Activated naive CD4-positive, alpha-beta T cell treated with anti-CD3 and anti-CD28 coated beads, Interleukin-2, amount 10 ng/mL, durations not matched to agents 7 days and 5 days (primary cell): ENCODE data around the gene DEFB121.
"Not testable (repeated sequence)": the region's sequence is repeated elsewhere in the genome, so short reads cannot be mapped to it uniquely, and the experiment has no call there.

ENCODE experiments used
- CTCF ChIA-PET: fragments of 350-600 bp; sonication (Branson Sonifier 250); formaldehyde crosslinking; loops from one replicate; lab custom pipeline; 2021; ENCODE audit warnings: antibody characterized with exemption; lab: Charles Lee
- DNase-seq: peaks from one replicate; pipeline ENCODE4 v3.0.0-alpha.2; 2020
- H3K27ac Mint-ChIP-seq: one replicate; pipeline ENCODE4 v1.8.0; 2021; ENCODE audit warnings: mild to moderate bottlenecking, moderate library complexity, mixed read lengths
- H3K27me3 Mint-ChIP-seq: one replicate; pipeline ENCODE4 v1.8.0; 2021; ENCODE audit warnings: mild to moderate bottlenecking, mixed read lengths
- H3K36me3 Mint-ChIP-seq: one replicate; pipeline ENCODE4 v1.8.0; 2021; ENCODE audit warnings: mixed read lengths
- H3K4me1 Mint-ChIP-seq: one replicate; pipeline ENCODE4 v1.8.0; 2021; ENCODE audit warnings: mixed read lengths
- H3K4me3 Mint-ChIP-seq: one replicate; pipeline ENCODE4 v1.8.0; 2021; ENCODE audit warnings: mild to moderate bottlenecking, moderate library complexity, mixed read lengths
- H3K9me3 Mint-ChIP-seq: one replicate; pipeline ENCODE4 v1.8.0; 2021; ENCODE audit warnings: mixed read lengths

Gene DEFB121

DNA sequence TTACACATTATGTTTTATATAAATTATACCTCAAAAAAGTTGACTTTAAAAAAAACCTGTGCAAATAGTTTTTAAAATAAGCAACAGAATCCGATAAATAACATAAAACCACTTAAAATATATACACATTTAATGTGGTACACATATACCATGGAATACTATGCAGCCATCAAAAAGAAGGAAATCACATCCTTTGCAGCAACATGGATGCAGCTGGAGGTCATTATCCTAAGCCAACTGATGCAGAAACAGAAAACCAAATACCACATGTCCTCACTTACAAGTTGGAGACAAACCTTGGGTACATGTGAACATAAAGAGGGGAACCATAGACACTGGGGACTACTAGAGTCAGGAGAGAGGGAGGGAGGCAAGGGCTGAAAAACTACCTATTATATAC, 4.0 kb upstream of the DEFB121 start:
- H3K36me3 Mint-ChIP-seq = no peaks in the 10 kb centered on the region
- H3K27ac Mint-ChIP-seq = no peak overlapping the region
- H3K4me1 Mint-ChIP-seq = no peaks in the 10 kb centered on the region
- peaks cover 8% of the 10 kb centered on the region for H3K27me3 Mint-ChIP-seq
- CTCF ChIA-PET = no interaction called here
- H3K4me3 Mint-ChIP-seq = no peak overlapping the region
- no peak for DNase-seq
- no peaks in the 10 kb centered on the region for H3K9me3 Mint-ChIP-seq

DNA sequence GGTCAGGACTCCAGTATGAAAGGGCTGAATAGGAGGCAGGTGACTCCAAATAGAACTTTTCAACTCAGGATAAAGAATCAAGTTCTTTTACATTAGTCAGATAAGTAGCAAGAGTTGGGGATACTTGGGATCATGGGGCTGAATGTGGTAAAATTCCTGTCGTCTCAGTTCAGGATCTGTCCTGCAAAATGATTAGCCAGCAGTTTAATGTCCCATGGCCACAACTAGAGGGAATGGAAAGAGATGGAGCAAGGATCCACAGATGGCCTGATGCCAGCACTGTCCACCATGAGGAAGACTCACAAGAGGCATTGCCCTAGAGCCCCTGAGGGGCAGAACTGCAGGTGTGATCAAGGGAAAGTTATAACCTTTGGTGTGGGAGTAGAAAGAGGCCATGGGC, 2.1 kb downstream of the DEFB121 start:
- Mint-ChIP-seq H3K36me3 (no peaks in the 10 kb centered on the region), H3K27me3 (peaks cover 4% of the 10 kb centered on the region), H3K9me3 (no peaks in the 10 kb centered on the region), H3K27ac (no peak overlapping the region), H3K4me3 (no peak overlapping the region), H3K4me1 (no peaks in the 10 kb centered on the region)
- no peak for DNase-seq
- CTCF ChIA-PET = no interaction called here

DNA sequence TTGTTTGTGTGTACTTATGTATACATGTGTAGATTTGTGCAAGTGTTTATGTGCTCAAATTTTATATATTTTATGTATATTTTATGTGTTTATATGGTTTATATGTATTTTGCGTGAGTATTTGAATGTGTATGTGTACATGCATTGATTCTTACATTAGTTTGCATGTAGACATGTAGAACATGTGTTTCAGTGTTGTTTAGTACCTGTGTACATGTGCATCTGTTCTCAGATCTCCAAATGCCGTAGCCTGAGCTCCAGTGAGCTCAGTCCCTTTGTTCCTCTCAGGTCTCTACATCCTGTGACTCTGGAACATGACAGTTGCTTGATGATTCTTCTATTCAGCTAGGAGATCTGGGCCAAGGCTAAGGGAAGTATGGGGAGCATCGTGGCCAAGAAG, 11.1 kb downstream of the DEFB121 start:
- Mint-ChIP-seq H3K27ac (no peak overlapping the region), H3K4me3 (no peak overlapping the region), H3K27me3 (peaks cover 3% of the 10 kb centered on the region), H3K36me3 (no peaks in the 10 kb centered on the region), H3K9me3 (no peaks in the 10 kb centered on the region), H3K4me1 (no peaks in the 10 kb centered on the region)
- CTCF ChIA-PET = no interaction called here
- no peak for DNase-seq

DNA sequence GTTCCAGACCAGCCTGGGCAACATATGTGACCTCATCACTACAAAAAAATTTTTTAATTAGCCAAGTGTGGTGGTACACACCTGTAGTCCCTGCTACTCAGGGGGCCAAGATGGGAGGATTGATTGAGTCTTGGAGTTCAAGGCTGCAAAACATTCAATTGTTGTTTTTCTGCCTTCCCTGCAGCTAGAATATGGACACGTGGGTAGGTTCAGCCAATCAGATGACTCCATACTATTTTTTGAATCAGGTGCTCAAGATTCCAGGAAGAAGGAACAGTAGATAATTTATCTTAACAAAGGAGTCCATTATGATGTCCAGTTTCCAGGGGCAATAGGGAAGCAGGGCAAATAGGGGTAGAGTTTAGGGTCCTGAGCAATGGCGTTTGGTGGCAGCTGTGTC, 13.2 kb downstream of the DEFB121 start:
- DNase-seq = no peak
- H3K9me3 Mint-ChIP-seq = no peaks in the 10 kb centered on the region
- no peak overlapping the region for H3K27ac Mint-ChIP-seq
- no peaks in the 10 kb centered on the region for H3K4me1 Mint-ChIP-seq
- H3K27me3 Mint-ChIP-seq = peaks cover 3% of the 10 kb centered on the region
- H3K4me3 Mint-ChIP-seq = no peak overlapping the region
- CTCF ChIA-PET = no interaction called here
- H3K36me3 Mint-ChIP-seq = no peaks in the 10 kb centered on the region

DNA sequence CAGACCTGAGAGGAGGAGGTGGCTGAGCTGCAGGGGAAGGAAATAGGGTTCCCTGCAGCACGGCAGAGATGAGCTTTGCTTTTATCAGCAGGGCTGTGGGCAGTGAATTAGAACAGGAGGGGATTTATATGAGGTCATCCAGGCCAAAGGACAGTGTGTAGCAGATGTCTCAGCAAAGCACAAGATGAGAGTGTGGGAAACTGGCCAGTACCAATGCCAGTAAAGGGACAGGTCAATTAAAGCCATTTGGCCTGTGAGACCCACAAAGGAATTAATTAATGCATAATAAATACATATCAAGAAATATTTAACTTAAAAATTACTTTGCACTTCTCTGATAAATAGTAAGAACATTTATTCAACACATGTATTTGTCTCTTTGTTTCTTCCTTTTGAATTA, 15.5 kb downstream of the DEFB121 start, which contains the start of gene DEFB119:
DEFB119 (minus strand) TSS at position 101 of the 400 bp plus-strand sequence. CDS start 107 bp downstream, outside the sequence.
- H3K27me3 Mint-ChIP-seq = peaks cover 3% of the 10 kb centered on the region
- H3K27ac Mint-ChIP-seq = no peak within 1 kb of the TSS
- no peak for DNase-seq
- no peaks in the 10 kb centered on the region for H3K4me1 Mint-ChIP-seq
- no peaks in the 10 kb centered on the region for H3K9me3 Mint-ChIP-seq
- H3K4me3 Mint-ChIP-seq = no peak within 1 kb of the TSS
- H3K36me3 Mint-ChIP-seq = no peaks in the 10 kb centered on the region
- CTCF ChIA-PET = no interaction called here

DNA sequence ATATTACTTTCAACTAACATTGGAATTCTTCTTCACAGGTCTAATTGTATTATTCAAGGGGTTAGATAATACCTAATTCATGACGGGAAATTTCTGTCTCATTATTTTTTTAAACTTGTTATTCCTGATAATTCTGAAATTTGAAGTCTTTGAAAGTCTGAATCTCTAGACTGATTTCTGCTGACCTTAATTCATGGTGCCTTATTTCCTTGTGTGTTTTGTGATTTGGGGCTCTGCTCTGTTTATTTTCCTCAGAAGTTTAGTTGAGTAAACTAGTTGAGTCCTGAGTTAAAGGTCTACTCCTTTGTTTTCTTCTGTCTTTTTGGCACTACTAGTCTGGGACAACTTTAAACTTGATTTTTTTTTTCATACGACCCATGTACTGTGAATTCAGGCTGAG, 31.7 kb downstream of the DEFB121 start:
- H3K4me3 Mint-ChIP-seq = no peak overlapping the region
- H3K9me3 Mint-ChIP-seq = peaks cover 5% of the 10 kb centered on the region
- no peaks in the 10 kb centered on the region for H3K36me3 Mint-ChIP-seq
- H3K4me1 Mint-ChIP-seq = no peaks in the 10 kb centered on the region
- H3K27me3 Mint-ChIP-seq = no peaks in the 10 kb centered on the region
- DNase-seq = no peak
- CTCF ChIA-PET = no interaction called here
- H3K27ac Mint-ChIP-seq = no peak overlapping the region

DNA sequence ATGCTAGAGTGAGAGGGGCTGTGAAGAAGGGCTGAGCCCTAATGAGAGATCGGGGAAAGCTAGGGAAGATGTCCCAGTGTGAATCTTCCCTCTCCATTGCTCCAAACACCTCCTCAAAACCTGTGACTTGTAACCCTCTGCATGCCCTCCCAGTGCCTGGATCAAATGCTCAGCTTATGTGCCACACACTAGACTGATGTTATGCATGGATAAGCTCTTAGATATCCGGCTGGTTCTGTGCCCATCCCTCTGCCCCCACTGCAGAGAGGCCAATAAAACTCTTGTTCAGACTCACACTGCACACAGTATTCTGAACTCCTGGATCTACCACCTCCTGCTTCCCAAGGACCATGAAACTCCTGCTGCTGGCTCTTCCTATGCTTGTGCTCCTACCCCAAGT, 37.7 kb downstream of the DEFB121 start, which contains the start of gene DEFB118:
DEFB118 (plus strand) TSS at position 301 of the 400 bp plus-strand sequence; CDS start at position 351, 50 bp downstream.
- Mint-ChIP-seq H3K4me1 (no peaks in the 10 kb centered on the region), H3K9me3 (peaks cover 5% of the 10 kb centered on the region), H3K27me3 (no peaks in the 10 kb centered on the region), H3K4me3 (no peak within 1 kb of the TSS), H3K36me3 (no peaks in the 10 kb centered on the region), H3K27ac (no peak within 1 kb of the TSS)
- CTCF ChIA-PET = no interaction called here
- no peak for DNase-seq

DNA sequence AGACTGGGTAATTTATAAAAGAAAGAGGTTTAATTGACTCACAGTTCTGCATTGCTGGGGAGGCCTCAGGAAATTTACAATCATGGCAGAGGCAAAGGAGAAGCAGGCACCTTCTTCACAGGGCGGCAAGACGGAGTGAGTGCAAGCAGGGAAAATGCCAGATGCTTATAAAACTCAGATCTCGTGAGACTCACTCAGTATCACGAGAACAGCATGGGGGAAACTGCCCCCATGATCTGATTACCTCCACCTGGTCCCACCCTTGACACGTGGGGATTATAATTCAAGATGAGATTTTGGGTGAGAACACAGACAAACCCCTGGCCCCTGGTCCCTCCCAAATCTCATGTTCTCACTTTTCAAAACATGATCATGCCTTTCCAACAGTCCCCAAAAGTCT, 41.7 kb downstream of the DEFB121 start:
- H3K36me3 Mint-ChIP-seq, CTCF ChIA-PET, DNase-seq, H3K4me3 Mint-ChIP-seq, H3K27ac Mint-ChIP-seq, H3K9me3 Mint-ChIP-seq, H3K4me1 Mint-ChIP-seq, H3K27me3 Mint-ChIP-seq: not testable (repeated sequence)

DNA sequence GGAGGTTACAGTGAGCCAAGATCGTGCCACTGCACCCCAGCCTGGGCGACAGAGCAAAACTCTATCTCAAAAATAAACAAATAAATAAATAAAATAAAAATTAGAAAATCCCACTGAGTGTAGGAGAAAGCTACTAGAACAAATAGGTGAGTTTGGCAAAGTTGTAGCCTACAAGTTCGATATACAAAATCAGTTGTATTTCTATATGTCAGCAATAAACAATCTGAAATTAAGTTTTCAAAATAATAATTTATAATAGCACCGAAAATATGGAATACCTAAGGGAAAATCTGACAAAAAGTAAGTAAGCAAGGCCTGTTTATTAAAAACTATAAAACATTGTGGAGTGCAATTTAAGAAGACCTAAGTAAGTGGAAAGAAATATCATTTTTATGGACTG, 42.7 kb downstream of the DEFB121 start:
- Mint-ChIP-seq H3K36me3 (no peaks in the 10 kb centered on the region), H3K4me3 (no peak overlapping the region), H3K4me1 (no peaks in the 10 kb centered on the region), H3K9me3 (peaks cover 5% of the 10 kb centered on the region), H3K27ac (no peak overlapping the region), H3K27me3 (no peaks in the 10 kb centered on the region)
- DNase-seq = no peak
- CTCF ChIA-PET = no interaction called here

DNA sequence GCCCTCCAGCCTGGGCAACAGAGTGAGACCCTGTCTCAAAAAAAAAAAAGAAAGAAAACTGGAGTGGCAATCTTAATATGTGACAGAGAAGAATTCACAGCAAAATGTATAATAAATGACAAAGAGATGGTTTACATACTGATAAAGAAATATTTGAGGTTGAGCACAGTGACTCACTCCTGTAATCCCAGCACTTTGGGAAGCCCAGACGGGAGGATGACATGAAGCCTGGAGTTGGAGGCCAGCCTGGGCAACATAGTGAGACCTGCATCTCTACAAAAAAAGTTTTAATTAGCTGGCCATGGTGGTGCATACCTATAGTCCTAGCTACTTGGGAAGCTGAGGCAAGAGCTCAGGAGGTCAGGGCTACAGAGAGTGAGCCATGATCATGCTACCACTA, 50.0 kb downstream of the DEFB121 start:
- H3K4me1 Mint-ChIP-seq = no peaks in the 10 kb centered on the region
- H3K27ac Mint-ChIP-seq = no peak overlapping the region
- CTCF ChIA-PET = no interaction called here
- no peak overlapping the region for H3K4me3 Mint-ChIP-seq
- no peak for DNase-seq
- H3K36me3 Mint-ChIP-seq = no peaks in the 10 kb centered on the region
- no peaks in the 10 kb centered on the region for H3K27me3 Mint-ChIP-seq
- no peaks in the 10 kb centered on the region for H3K9me3 Mint-ChIP-seq
